ENCODE measurements around the gene PSME2.

Gene PSME2

GRCh38 chr14:24156840-24157239 lies 10.4 kb upstream of the PSME2 start:
- in situ Hi-C loops (cut with MboI; ENCODE audit: low sequenced_read_pairs) = no loop called here

- in situ Hi-C loops (cut with MboI; ENCODE audit: low sequenced_read_pairs) = no loop called here
These were observed 8.7 kb upstream of the PSME2 start for GRCh38 chr14:24155100-24155499.

- in situ Hi-C loops (cut with MboI; ENCODE audit: low sequenced_read_pairs) = no loop called here
These were observed 5.1 kb upstream of the PSME2 start for GRCh38 chr14:24151404-24152080.

- in situ Hi-C loops (cut with MboI; ENCODE audit: low sequenced_read_pairs) = no loop called here
These were observed 4.6 kb upstream of the PSME2 start for GRCh38 chr14:24150993-24151392.

- in situ Hi-C loops (cut with MboI; ENCODE audit: low sequenced_read_pairs) = no loop called here
These were observed 4.2 kb upstream of the PSME2 start for GRCh38 chr14:24150567-24150966.

GRCh38 chr14:24150061-24150460 lies 3.7 kb upstream of the PSME2 start:
- in situ Hi-C loops (cut with MboI; ENCODE audit: low sequenced_read_pairs) = no loop called here

- in situ Hi-C loops (cut with MboI; ENCODE audit: low sequenced_read_pairs) = no loop called here
These were observed 3.0 kb upstream of the PSME2 start for GRCh38 chr14:24149302-24149969.

- in situ Hi-C loops (cut with MboI; ENCODE audit: low sequenced_read_pairs) = no loop called here
These were observed 1.5 kb upstream of the PSME2 start for GRCh38 chr14:24147761-24148428.

GRCh38 chr14:24146978-24147760 lies 759 bp upstream of the PSME2 start, which contains the start of gene RNF31:
TSS of gene RNF31 (plus strand) at chr14:24147498. CDS start at chr14:24147699, 201 bp downstream.
- in situ Hi-C loops (cut with MboI; ENCODE audit: low sequenced_read_pairs) = no loop called here

GRCh38 chr14:24145690-24146452 lies 539 bp downstream of the PSME2 start:
- in situ Hi-C loops (cut with MboI; ENCODE audit: low sequenced_read_pairs) = no loop called here

GRCh38 chr14:24145219-24145618 lies 1.2 kb downstream of the PSME2 start:
- in situ Hi-C loops (cut with MboI; ENCODE audit: low sequenced_read_pairs) = no loop called here

GRCh38 chr14:24144451-24144850 lies 2.0 kb downstream of the PSME2 start:
- in situ Hi-C loops (cut with MboI; ENCODE audit: low sequenced_read_pairs) = no loop called here

GRCh38 chr14:24143511-24143910 lies 2.9 kb downstream of the PSME2 start:
- in situ Hi-C loops (cut with MboI; ENCODE audit: low sequenced_read_pairs) = no loop called here

- in situ Hi-C loops (cut with MboI; ENCODE audit: low sequenced_read_pairs) = no loop called here
These were observed 5.1 kb downstream of the PSME2 start, which contains the start of gene EMC9 for GRCh38 chr14:24141097-24141880. TSS of gene EMC9 (minus strand) at chr14:24141591. CDS start at chr14:24141304, 287 bp downstream.

- in situ Hi-C loops (cut with MboI; ENCODE audit: low sequenced_read_pairs) = no loop called here
These were observed 7.0 kb downstream of the PSME2 start for GRCh38 chr14:24139272-24139934.

- in situ Hi-C loops (cut with MboI; ENCODE audit: low sequenced_read_pairs) = no loop called here
These were observed 7.8 kb downstream of the PSME2 start for GRCh38 chr14:24138396-24139271.

- in situ Hi-C loops (cut with MboI; ENCODE audit: low sequenced_read_pairs) = no loop called here
These were observed 8.6 kb downstream of the PSME2 start for GRCh38 chr14:24137529-24138395.

Measured in HL-60/S4 treated with phorbol 12-myristate 13-acetate at 8.2 ng/mL for 4 days and 3 days (cell line).